ENCODE results near the gene UMODL1. TPM values are rescaled to one million over a fixed set of nuclear protein-coding genes. Genes with fewer than 3 reads are reported as not detected.

Gene UMODL1
- total and polyA plus RNA-seq, 3 experiments from 2014 or later, result 0.07 TPM; not detected in 2

GRCh38 chr21:42098957-42099505 lies 27.9 kb downstream of the UMODL1 start:
- Histone ChIP-seq H3K27me3 (ENCODE audit: insufficient read depth, low read length, poor library complexity, severe bottlenecking) (no peaks in the 10 kb centered on the region), H3K4me3 (ENCODE audit: low read length) (no peak overlapping the region), H3K36me3 (ENCODE audit: insufficient read depth, low read length) (no peaks in the 10 kb centered on the region), H3K4me1 (ENCODE audit: insufficient read depth, low read length) (no peaks in the 10 kb centered on the region), H3K27ac (ENCODE audit: low read depth, low read length) (no peak overlapping the region), H3K9me3 (ENCODE audit: low read length) (no peaks in the 10 kb centered on the region)
- ChIA-PET POLR2A (no interaction called here), CTCF (interaction anchor here (4.4 kb wide), 1 partner anchor 9 kb away, joined by 19 read pairs; no protein-coding TSS in a partner anchor)
- Mint-ChIP-seq H3K27ac (peak overlapping the region in 1 of 8 donors; percentile 33), H3K4me1 (peaks cover 0 to 6% (median 0%) of the 10 kb centered on the region in 3 donors), H3K36me3 (peaks cover 0 to 10% (median 3%) of the 10 kb centered on the region in 3 donors), H3K27me3 (peaks cover 10 to 14% of the 10 kb centered on the region in 2 donors), H3K9me3 (peaks cover 0 to 9% (median 5%) of the 10 kb centered on the region in 5 donors), H3K4me3 (no peak overlapping the region)
- no peak for DNase-seq

- POLR2A ChIA-PET, result no interaction called here
- Mint-ChIP-seq H3K9me3 (no peaks in the 10 kb centered on the region), H3K27ac (peak overlapping the region in 1 of 8 donors; percentile 19), H3K4me1 (peaks cover 0 to 6% (median 0%) of the 10 kb centered on the region in 3 donors), H3K36me3 (no peaks in the 10 kb centered on the region), H3K4me3 (no peak overlapping the region), H3K27me3 (peaks cover 10 to 12% of the 10 kb centered on the region in 2 donors)
- Histone ChIP-seq H3K4me1 (ENCODE audit: insufficient read depth, low read length) (no peaks in the 10 kb centered on the region), H3K27me3 (ENCODE audit: insufficient read depth, low read length, poor library complexity, severe bottlenecking) (no peaks in the 10 kb centered on the region), H3K27ac (ENCODE audit: low read depth, low read length) (no peak overlapping the region), H3K36me3 (ENCODE audit: insufficient read depth, low read length) (no peaks in the 10 kb centered on the region), H3K9me3 (ENCODE audit: low read length) (no peaks in the 10 kb centered on the region), H3K4me3 (ENCODE audit: low read length) (no peak overlapping the region)
- CTCF ChIA-PET, result no interaction called here
- no peak for DNase-seq
Observed at GRCh38 chr21:42101246-42101645, 30.1 kb downstream of the UMODL1 start.

DNA sequence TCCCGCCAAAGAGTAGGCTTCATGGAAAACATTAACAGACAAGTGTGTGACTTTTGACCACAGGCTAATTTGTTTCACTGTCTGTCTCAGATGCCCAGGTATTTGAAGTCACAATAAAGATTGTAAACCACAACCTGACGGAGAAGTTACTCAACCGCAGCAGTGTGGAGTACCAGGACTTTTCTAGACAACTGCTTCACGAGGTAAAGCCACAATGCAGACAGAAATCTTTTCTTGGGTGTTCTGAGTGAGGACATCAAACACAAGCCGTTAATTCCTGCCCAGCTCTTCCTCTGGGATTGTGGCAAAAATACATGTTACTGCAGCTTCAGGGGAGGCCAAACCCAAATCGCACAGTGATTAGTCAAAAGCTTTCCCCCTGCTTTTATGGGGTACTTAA lies 31.0 kb downstream of the UMODL1 start:
- ChIA-PET CTCF (interaction anchor here (2.5 kb wide), 1 partner anchor 15 kb away, joined by 7 read pairs; no protein-coding TSS in a partner anchor), POLR2A (no interaction called here)
- Histone ChIP-seq H3K27ac (ENCODE audit: low read depth, low read length) (no peak overlapping the region), H3K4me1 (ENCODE audit: insufficient read depth, low read length) (peaks cover under 1% of the 10 kb centered on the region), H3K27me3 (ENCODE audit: insufficient read depth, low read length, poor library complexity, severe bottlenecking) (no peaks in the 10 kb centered on the region), H3K9me3 (ENCODE audit: low read length) (no peaks in the 10 kb centered on the region), H3K36me3 (ENCODE audit: insufficient read depth, low read length) (no peaks in the 10 kb centered on the region), H3K4me3 (ENCODE audit: low read length) (no peak overlapping the region)
- peaks cover 11 to 12% of the 10 kb centered on the region in 2 donors for H3K27me3 Mint-ChIP-seq
- DNase-seq, result no peak
- no peak overlapping the region for H3K4me3 Mint-ChIP-seq
- H3K27ac Mint-ChIP-seq, result no peak overlapping the region
- H3K36me3 Mint-ChIP-seq, result no peaks in the 10 kb centered on the region
- H3K9me3 Mint-ChIP-seq, result no peaks in the 10 kb centered on the region
- peaks cover 0 to 6% (median 0%) of the 10 kb centered on the region in 3 donors for H3K4me1 Mint-ChIP-seq

GRCh38 chr21:42102526-42102925 lies 31.4 kb downstream of the UMODL1 start:
- peak overlapping the region in 1 of 8 donors; percentile 49 for H3K27ac Mint-ChIP-seq
- H3K4me3 Mint-ChIP-seq, result no peak overlapping the region
- CTCF ChIA-PET, result interaction anchor here (2.5 kb wide), 1 partner anchor 14 kb away, joined by 7 read pairs; no protein-coding TSS in a partner anchor

GRCh38 chr21:42102991-42103390 lies 31.9 kb downstream of the UMODL1 start:
- H3K4me3 ChIP-seq (ENCODE audit: low read length), result no peak overlapping the region
- CTCF ChIA-PET, result interaction anchor here (2.5 kb wide), 1 partner anchor 14 kb away, joined by 7 read pairs; no protein-coding TSS in a partner anchor
- Mint-ChIP-seq H3K4me1 (peaks cover 2 to 11% (median 3%) of the 10 kb centered on the region in 3 donors), H3K36me3 (no peaks in the 10 kb centered on the region), H3K9me3 (no peaks in the 10 kb centered on the region), H3K4me3 (no peak overlapping the region), H3K27ac (no peak overlapping the region), H3K27me3 (peaks cover 9% of the 10 kb centered on the region in 2 donors)
- no peak for DNase-seq
- no peaks in the 10 kb centered on the region for H3K9me3 ChIP-seq (ENCODE audit: low read length)
- H3K4me1 ChIP-seq (ENCODE audit: insufficient read depth, low read length), result peaks cover 10% of the 10 kb centered on the region
- no peaks in the 10 kb centered on the region for H3K27me3 ChIP-seq (ENCODE audit: insufficient read depth, low read length, poor library complexity, severe bottlenecking)
- no peaks in the 10 kb centered on the region for H3K36me3 ChIP-seq (ENCODE audit: insufficient read depth, low read length)
- POLR2A ChIA-PET, result no interaction called here
- no peak overlapping the region for H3K27ac ChIP-seq (ENCODE audit: low read depth, low read length)

More at GRCh38 chr21:42102526-42102925, 31.4 kb downstream of the UMODL1 start:
- POLR2A ChIA-PET, result no interaction called here
- H3K4me3 ChIP-seq (ENCODE audit: low read length), result no peak overlapping the region
- no peaks in the 10 kb centered on the region for H3K27me3 ChIP-seq (ENCODE audit: insufficient read depth, low read length, poor library complexity, severe bottlenecking)
- Mint-ChIP-seq H3K27me3 (peaks cover 9% of the 10 kb centered on the region in 2 donors), H3K36me3 (no peaks in the 10 kb centered on the region), H3K4me1 (peaks cover 0 to 6% (median 0%) of the 10 kb centered on the region in 3 donors), H3K9me3 (no peaks in the 10 kb centered on the region)
- H3K9me3 ChIP-seq (ENCODE audit: low read length), result no peaks in the 10 kb centered on the region
- H3K4me1 ChIP-seq (ENCODE audit: insufficient read depth, low read length), result peaks cover 5% of the 10 kb centered on the region
- no peak for DNase-seq
- no peaks in the 10 kb centered on the region for H3K36me3 ChIP-seq (ENCODE audit: insufficient read depth, low read length)
- no peak overlapping the region for H3K27ac ChIP-seq (ENCODE audit: low read depth, low read length)

DNA sequence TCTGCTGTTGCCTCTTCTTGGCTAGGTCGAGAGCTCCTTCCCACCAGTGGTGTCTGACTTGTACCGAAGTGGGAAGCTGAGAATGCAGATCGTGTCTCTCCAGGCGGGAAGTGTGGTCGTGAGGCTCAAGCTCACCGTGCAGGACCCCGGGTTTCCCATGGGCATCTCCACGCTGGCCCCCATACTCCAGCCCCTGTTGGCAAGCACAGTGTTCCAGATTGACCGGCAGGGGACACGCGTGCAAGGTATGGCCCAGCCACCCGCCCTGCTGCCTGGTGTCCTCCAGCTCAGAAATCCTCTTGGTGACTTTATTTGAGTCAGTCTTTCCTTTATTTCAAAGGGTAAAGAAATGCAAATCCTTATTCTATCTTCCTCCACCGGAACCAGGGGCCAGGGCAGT lies 32.7 kb downstream of the UMODL1 start:
- no peaks in the 10 kb centered on the region for H3K36me3 Mint-ChIP-seq
- POLR2A ChIA-PET, result no interaction called here
- no peaks in the 10 kb centered on the region for H3K36me3 ChIP-seq (ENCODE audit: insufficient read depth, low read length)
- H3K27me3 ChIP-seq (ENCODE audit: insufficient read depth, low read length, poor library complexity, severe bottlenecking), result no peaks in the 10 kb centered on the region
- H3K4me1 Mint-ChIP-seq, result peaks cover 4 to 12% (median 5%) of the 10 kb centered on the region in 3 donors
- no peak overlapping the region for H3K4me3 ChIP-seq (ENCODE audit: low read length)
- no peaks in the 10 kb centered on the region for H3K9me3 ChIP-seq (ENCODE audit: low read length)
- H3K27me3 Mint-ChIP-seq, result peaks cover 6 to 9% of the 10 kb centered on the region in 2 donors
- CTCF ChIA-PET, result interaction anchor here (2.5 kb wide), 1 partner anchor 13 kb away, joined by 7 read pairs; no protein-coding TSS in a partner anchor
- no peak overlapping the region for H3K4me3 Mint-ChIP-seq
- H3K27ac ChIP-seq (ENCODE audit: low read depth, low read length), result no peak overlapping the region
- no peak for DNase-seq
- H3K27ac Mint-ChIP-seq, result no peak overlapping the region
- H3K4me1 ChIP-seq (ENCODE audit: insufficient read depth, low read length), result peaks cover 16% of the 10 kb centered on the region
- no peaks in the 10 kb centered on the region for H3K9me3 Mint-ChIP-seq

- Mint-ChIP-seq H3K9me3 (no peaks in the 10 kb centered on the region), H3K4me1 (peaks cover 4 to 12% (median 5%) of the 10 kb centered on the region in 3 donors), H3K27ac (no peak overlapping the region), H3K27me3 (peaks cover 3 to 5% of the 10 kb centered on the region in 2 donors), H3K36me3 (no peaks in the 10 kb centered on the region), H3K4me3 (no peak overlapping the region)
- DNase-seq, result no peak
- ChIA-PET CTCF (interaction anchor here (1.0 to 5.0 kb wide), 5 partner anchors 11 to 288 kb away, joined by 3 to 52 read pairs (median 32); partner anchors contain the start of gene ZBTB21), POLR2A (no interaction called here)
- Histone ChIP-seq H3K27ac (ENCODE audit: low read depth, low read length) (no peak overlapping the region), H3K9me3 (ENCODE audit: low read length) (no peaks in the 10 kb centered on the region), H3K27me3 (ENCODE audit: insufficient read depth, low read length, poor library complexity, severe bottlenecking) (no peaks in the 10 kb centered on the region), H3K36me3 (ENCODE audit: insufficient read depth, low read length) (no peaks in the 10 kb centered on the region), H3K4me3 (ENCODE audit: low read length) (no peak overlapping the region), H3K4me1 (ENCODE audit: insufficient read depth, low read length) (peaks cover 16% of the 10 kb centered on the region)
Observed at GRCh38 chr21:42105476-42106315, 34.6 kb downstream of the UMODL1 start.

- peaks cover 16% of the 10 kb centered on the region for H3K4me1 ChIP-seq (ENCODE audit: insufficient read depth, low read length)
- no peak for DNase-seq
- H3K9me3 ChIP-seq (ENCODE audit: low read length), result no peaks in the 10 kb centered on the region
- no peaks in the 10 kb centered on the region for H3K36me3 ChIP-seq (ENCODE audit: insufficient read depth, low read length)
- no peaks in the 10 kb centered on the region for H3K36me3 Mint-ChIP-seq
- no peaks in the 10 kb centered on the region for H3K9me3 Mint-ChIP-seq
- ChIA-PET POLR2A (no interaction called here), CTCF (interaction anchor here (1.0 to 5.0 kb wide), 6 partner anchors 11 to 289 kb away, joined by 3 to 52 read pairs (median 26); partner anchors contain the start of genes PRDM15 and ZBTB21)
- no peak overlapping the region for H3K27ac Mint-ChIP-seq
- peaks cover 3% of the 10 kb centered on the region in 2 donors for H3K27me3 Mint-ChIP-seq
- no peaks in the 10 kb centered on the region for H3K27me3 ChIP-seq (ENCODE audit: insufficient read depth, low read length, poor library complexity, severe bottlenecking)
- H3K4me1 Mint-ChIP-seq, result peaks cover 4 to 12% (median 5%) of the 10 kb centered on the region in 3 donors
- no peak overlapping the region for H3K27ac ChIP-seq (ENCODE audit: low read depth, low read length)
- H3K4me3 Mint-ChIP-seq, result no peak overlapping the region
- no peak overlapping the region for H3K4me3 ChIP-seq (ENCODE audit: low read length)
Observed at GRCh38 chr21:42106425-42106824, 35.3 kb downstream of the UMODL1 start.
